ENCODE data around the gene PKNOX1.

- TF ChIP-seq REST (IDR thresholded peaks at IDR 0.05; ENCODE audit: insufficient read depth in 1 of 2, low read depth in 2 of 2, low read length in 2 of 2) (no peak), SIN3A (IDR thresholded peaks at IDR 0.05; ENCODE audit: borderline replicate concordance, insufficient read depth, low read length) (no peak)
Measured at GRCh38 chr21:42983103-42983502, 8.7 kb downstream of the PKNOX1 start.

All from PFSK-1 (cell line).